Duodenal mucosa (tissue), 2 donors: Measurements from ENCODE around the gene ZNF385C.

Experiments used
- H3K27ac ChIP-seq: one replicate; pipeline ENCODE4 v1.7.0; 2013; ENCODE audit warnings: low read depth, low read length
- H3K27me3 ChIP-seq, 2 donors: one replicate each; pipeline ENCODE4 v1.7.0; 2013; ENCODE audit warnings: low read length in 2 of 2, control low read depth in 1 of 2; ENCODE audit not compliant: insufficient read depth in 2 of 2, control insufficient read depth in 1 of 2
- H3K36me3 ChIP-seq, 2 donors: one replicate each; pipeline ENCODE4 v1.7.0; 2013; ENCODE audit warnings: low read length in 2 of 2, control low read depth in 1 of 2; ENCODE audit not compliant: insufficient read depth in 2 of 2, control insufficient read depth in 1 of 2
- H3K4me1 ChIP-seq, 2 donors: one replicate each; pipeline ENCODE4 v1.7.0; 2013; ENCODE audit warnings: low read length in 2 of 2, control low read depth in 1 of 2; ENCODE audit not compliant: insufficient read depth in 2 of 2, control insufficient read depth in 1 of 2
- H3K4me3 ChIP-seq, 2 donors: one replicate each; pipeline ENCODE4 v1.7.0; 2013; ENCODE audit warnings: low read length in 2 of 2, low read depth in 1 of 2
- H3K9ac ChIP-seq, 2 donors: one replicate each; pipeline ENCODE4 v1.7.0; 2013; ENCODE audit warnings: low read length in 2 of 2, low read depth in 1 of 2
- H3K9me3 ChIP-seq, 2 donors: one replicate each; pipeline ENCODE4 v1.7.0; 2013; ENCODE audit warnings: low read length in 2 of 2, control low read depth in 1 of 2; ENCODE audit not compliant: control insufficient read depth in 1 of 2

Gene ZNF385C

GRCh38 chr17:41996855-41997164, 101.5 kb downstream of the ZNF385C start:
- Histone ChIP-seq H3K9me3 (no peaks in the 10 kb centered on the region), H3K4me1 (peaks cover 8 to 17% of the 10 kb centered on the region in 2 donors), H3K27me3 (no peaks in the 10 kb centered on the region), H3K27ac (no peak overlapping the region), H3K9ac (no peak overlapping the region), H3K4me3 (no peak overlapping the region), H3K36me3 (peaks cover 31 to 65% of the 10 kb centered on the region in 2 donors)

GRCh38 chr17:41992576-41992975, 105.7 kb downstream of the ZNF385C start:
- Histone ChIP-seq H3K4me1 (peaks cover 8 to 10% of the 10 kb centered on the region in 2 donors), H3K36me3 (peaks cover 49 to 85% of the 10 kb centered on the region in 2 donors), H3K27ac (no peak overlapping the region), H3K4me3 (no peak overlapping the region), H3K9ac (no peak overlapping the region), H3K9me3 (no peaks in the 10 kb centered on the region), H3K27me3 (no peaks in the 10 kb centered on the region)

GRCh38 chr17:41989702-41990419, 108.4 kb downstream of the ZNF385C start:
- H3K9me3 ChIP-seq: no peaks in the 10 kb centered on the region
- peak overlapping the region in 1 of 2 donors; percentile 23 for H3K4me3 ChIP-seq
- no peak overlapping the region for H3K27ac ChIP-seq
- H3K27me3 ChIP-seq: no peaks in the 10 kb centered on the region
- peaks cover 39 to 83% of the 10 kb centered on the region in 2 donors for H3K36me3 ChIP-seq
- H3K9ac ChIP-seq: no peak overlapping the region
- H3K4me1 ChIP-seq: peaks cover 8 to 10% of the 10 kb centered on the region in 2 donors

GRCh38 chr17:41988418-41988817, 109.9 kb downstream of the ZNF385C start:
- no peaks in the 10 kb centered on the region for H3K27me3 ChIP-seq
- no peak overlapping the region for H3K27ac ChIP-seq
- peaks cover 39 to 88% of the 10 kb centered on the region in 2 donors for H3K36me3 ChIP-seq
- no peak overlapping the region for H3K4me3 ChIP-seq
- no peaks in the 10 kb centered on the region for H3K9me3 ChIP-seq
- H3K4me1 ChIP-seq: peaks cover 8 to 10% of the 10 kb centered on the region in 2 donors
- no peak overlapping the region for H3K9ac ChIP-seq

GRCh38 chr17:41987642-41988041, 110.6 kb downstream of the ZNF385C start:
- Histone ChIP-seq H3K9me3 (no peaks in the 10 kb centered on the region), H3K4me1 (peaks cover 8 to 10% of the 10 kb centered on the region in 2 donors), H3K9ac (no peak overlapping the region), H3K36me3 (peaks cover 41 to 90% of the 10 kb centered on the region in 2 donors), H3K4me3 (no peak overlapping the region), H3K27me3 (no peaks in the 10 kb centered on the region), H3K27ac (no peak overlapping the region)

GRCh38 chr17:41986634-41987033, 111.6 kb downstream of the ZNF385C start:
- peaks cover 43 to 92% of the 10 kb centered on the region in 2 donors for H3K36me3 ChIP-seq
- H3K9ac ChIP-seq: no peak overlapping the region
- H3K4me1 ChIP-seq: peaks cover 8 to 10% of the 10 kb centered on the region in 2 donors
- H3K4me3 ChIP-seq: no peak overlapping the region
- no peak overlapping the region for H3K27ac ChIP-seq
- H3K27me3 ChIP-seq: no peaks in the 10 kb centered on the region
- no peaks in the 10 kb centered on the region for H3K9me3 ChIP-seq

GRCh38 chr17:41985919-41986318, 112.4 kb downstream of the ZNF385C start:
- no peak overlapping the region for H3K9ac ChIP-seq
- no peak overlapping the region for H3K27ac ChIP-seq
- H3K4me3 ChIP-seq: no peak overlapping the region
- H3K27me3 ChIP-seq: no peaks in the 10 kb centered on the region
- H3K9me3 ChIP-seq: no peaks in the 10 kb centered on the region
- H3K36me3 ChIP-seq: peaks cover 45 to 91% of the 10 kb centered on the region in 2 donors
- H3K4me1 ChIP-seq: peaks cover 8 to 10% of the 10 kb centered on the region in 2 donors

GRCh38 chr17:41984454-41984853, 113.8 kb downstream of the ZNF385C start:
- H3K9me3 ChIP-seq: no peaks in the 10 kb centered on the region
- no peak overlapping the region for H3K9ac ChIP-seq
- H3K36me3 ChIP-seq: peaks cover 38 to 90% of the 10 kb centered on the region in 2 donors
- no peaks in the 10 kb centered on the region for H3K27me3 ChIP-seq
- H3K4me1 ChIP-seq: no peaks in the 10 kb centered on the region
- H3K27ac ChIP-seq: no peak overlapping the region
- H3K4me3 ChIP-seq: no peak overlapping the region

- Histone ChIP-seq H3K4me3 (no peak overlapping the region), H3K36me3 (peaks cover 19 to 83% of the 10 kb centered on the region in 2 donors), H3K4me1 (peaks cover 0 to 4% of the 10 kb centered on the region in 2 donors), H3K27me3 (no peaks in the 10 kb centered on the region), H3K9me3 (no peaks in the 10 kb centered on the region), H3K27ac (no peak overlapping the region), H3K9ac (no peak overlapping the region)
Observed at GRCh38 chr17:41982026-41982760, 116.1 kb downstream of the ZNF385C start.

- Histone ChIP-seq H3K9me3 (no peaks in the 10 kb centered on the region), H3K27ac (no peak overlapping the region), H3K27me3 (no peaks in the 10 kb centered on the region), H3K36me3 (peaks cover 25 to 86% of the 10 kb centered on the region in 2 donors), H3K4me3 (no peak overlapping the region), H3K9ac (no peak overlapping the region), H3K4me1 (peaks cover 7 to 12% of the 10 kb centered on the region in 2 donors)
Observed at GRCh38 chr17:41977991-41978390, 120.3 kb downstream of the ZNF385C start.
